Thyroid gland (tissue), 4 donors: ENCODE data around the gene IGF2BP3. TPM values are rescaled to one million over a fixed set of nuclear protein-coding genes. Genes with fewer than 3 reads are reported as not detected.

Experiments used
- DNase-seq, 2 donors: peaks; one replicate each; pipeline ENCODE4 v3.0.0-alpha.2; 2019
- H3K27ac ChIP-seq, 3 donors: fragments of 200-600 bp; sonication (generic); 1 replicate in 2 of 3; 2 replicates in 1 of 3; pipeline ENCODE4 v1.5.1; 2016 to 2019; ENCODE audit warnings: mild to moderate bottlenecking in 1 of 3, moderate library complexity in 1 of 3
- H3K27me3 ChIP-seq: fragments of 200-600 bp; sonication (generic); one replicate; pipeline ENCODE4 v1.5.1; 2019
- H3K36me3 ChIP-seq, 2 donors: fragments of 200-600 bp; sonication (generic); one replicate each; pipeline ENCODE4 v1.5.1; 2016 to 2019
- H3K4me1 ChIP-seq, 2 donors: fragments of 200-600 bp; sonication (generic); one replicate each; pipeline ENCODE4 v1.5.1; 2017 to 2019
- H3K4me3 ChIP-seq, 3 donors: fragments of 200-600 bp; sonication (generic); replicated peaks in 1 of 3; 1 replicate in 2 of 3; 2 replicates in 1 of 3; pipeline ENCODE4 v1.5.1; 2016; ENCODE audit warnings: mild to moderate bottlenecking in 1 of 3
- H3K9me3 ChIP-seq: fragments of 200-600 bp; sonication (generic); one replicate; pipeline ENCODE4 v1.5.1; 2017
- CTCF ChIP-seq, 6 experiments: fragments of 200-600 bp in 3 of 6; fragments of 450-650 bp in 3 of 6; sonication (generic) in 3 of 6; IDR thresholded peaks; one replicate each; pipeline ENCODE4 v1.5.1; 2016 to 2019; ENCODE audit warnings: antibody characterized with exemption in 6 of 6, mild to moderate bottlenecking in 2 of 6, inconsistent platforms in 1 of 6, moderate library complexity in 1 of 6
- POLR2A ChIP-seq, 2 donors: fragments of 450-650 bp; IDR thresholded peaks; one replicate each; pipeline ENCODE4 v1.6.1; 2017; ENCODE audit warnings: antibody characterized with exemption in 2 of 2, mild to moderate bottlenecking in 2 of 2, moderate library complexity in 1 of 2
- WGBS, 2 donors: methylation state at CpG; one replicate each; pipeline ENCODE4 v1.1.5; 2017; 5-methylcytosine and 5-hydroxymethylcytosine counted together
- intact Hi-C: fragments of 100-400 bp; cut with DNase I; formaldehyde crosslinking; loops from one replicate; pipeline ENCODE4 v1.15.1; 2023
- total RNA-seq, 4 donors: library from RNA; depleted of rRNA; stranded (reverse); fragments of >200 nt; gene quantifications; one replicate each; pipeline ENCODE4 v1.2.3, GENCODE V29; 2016

Gene IGF2BP3
- total RNA-seq, 4 donors from 2014 or later: 0.67 to 5.2 (median 3.4) TPM

- TF ChIP-seq CTCF (IDR thresholded peaks at IDR 0.05) (no peak), POLR2A (IDR thresholded peaks at IDR 0.05) (no peak)
- Histone ChIP-seq H3K36me3 (no peaks in the 10 kb centered on the region), H3K27ac (peak overlapping the region in 2 of 3 donors; percentile 63 to 74), H3K9me3 (no peaks in the 10 kb centered on the region), H3K4me3 (no peak overlapping the region), H3K4me1 (peaks cover 60 to 74% of the 10 kb centered on the region in 2 donors), H3K27me3 (no peaks in the 10 kb centered on the region)
- intact Hi-C loops: no loop called here
- DNase-seq: no peak
These were observed 127.2 kb downstream of the IGF2BP3 start for GRCh38 chr7:23343102-23343501.

GRCh38 chr7:23341846-23342598 lies 128.3 kb downstream of the IGF2BP3 start:
- Histone ChIP-seq H3K36me3 (no peaks in the 10 kb centered on the region), H3K4me1 (peaks cover 64 to 75% of the 10 kb centered on the region in 2 donors), H3K4me3 (no peak overlapping the region), H3K27ac (peak overlapping the region; percentile 52 to 74 (median 63)), H3K27me3 (no peaks in the 10 kb centered on the region), H3K9me3 (no peaks in the 10 kb centered on the region)
- no peak for TF ChIP-seq CTCF (IDR thresholded peaks at IDR 0.05)
- TF ChIP-seq POLR2A (IDR thresholded peaks at IDR 0.05): no peak
- 77 to 83% methylated on average over 7 of the region's 7 CpGs for WGBS, 2 donors
- no peak for DNase-seq
- intact Hi-C loops: no loop called here

- 26 to 31% methylated on average over 2 of the region's 2 CpGs for WGBS, 2 donors
- TF ChIP-seq POLR2A (IDR thresholded peaks at IDR 0.05): no peak
- TF ChIP-seq CTCF (IDR thresholded peaks at IDR 0.05): no peak
These were observed 131.4 kb downstream of the IGF2BP3 start for GRCh38 chr7:23338863-23339262.

GRCh38 chr7:23338439-23338838 lies 131.9 kb downstream of the IGF2BP3 start:
- H3K9me3 ChIP-seq: no peaks in the 10 kb centered on the region
- 25 to 36% methylated on average over 2 of the region's 2 CpGs for WGBS, 2 donors

More at GRCh38 chr7:23338863-23339262, 131.4 kb downstream of the IGF2BP3 start:
- no peaks in the 10 kb centered on the region for H3K9me3 ChIP-seq
- peak; percentile 17 to 42 for DNase-seq
- peak overlapping the region; percentile 65 to 84 (median 79) for H3K27ac ChIP-seq
- H3K4me1 ChIP-seq: peaks cover 70 to 89% of the 10 kb centered on the region in 2 donors
- no peak overlapping the region for H3K4me3 ChIP-seq
- H3K27me3 ChIP-seq: no peaks in the 10 kb centered on the region
- no peaks in the 10 kb centered on the region for H3K36me3 ChIP-seq
- intact Hi-C loops: no loop called here

More at GRCh38 chr7:23338439-23338838, 131.9 kb downstream of the IGF2BP3 start:
- Histone ChIP-seq H3K4me3 (no peak overlapping the region), H3K4me1 (peaks cover 70 to 89% of the 10 kb centered on the region in 2 donors), H3K27me3 (no peaks in the 10 kb centered on the region), H3K27ac (peak overlapping the region; percentile 65 to 84 (median 79)), H3K36me3 (no peaks in the 10 kb centered on the region)
- intact Hi-C loops: no loop called here
- DNase-seq: no peak
- TF ChIP-seq CTCF (IDR thresholded peaks at IDR 0.05) (no peak), POLR2A (IDR thresholded peaks at IDR 0.05) (no peak)
